ENCODE measurements around the gene LIMA1.

DNA sequence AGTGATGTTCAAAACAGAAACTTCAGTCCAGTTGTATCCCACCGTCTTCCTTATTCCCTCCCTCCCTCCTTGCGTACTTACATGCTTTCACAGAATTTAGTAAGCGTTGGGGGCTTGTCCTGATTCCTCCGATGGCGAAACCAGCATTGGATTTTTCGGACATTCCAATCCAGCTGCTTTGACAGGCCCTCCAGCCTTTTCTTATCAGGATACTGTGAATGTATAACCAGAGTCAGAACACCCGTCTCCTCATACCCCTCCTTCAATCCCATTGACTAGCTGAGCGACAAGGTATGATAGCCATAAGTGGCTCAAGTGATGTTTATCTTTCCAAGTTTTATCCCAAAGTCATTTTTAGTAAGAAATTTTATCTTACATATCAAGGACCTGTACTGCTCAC, 140.3 kb downstream of the LIMA1 start:
- no peak for TF ChIP-seq CTCF (IDR thresholded peaks at IDR 0.05; ENCODE audit: poor library complexity, severe bottlenecking)
- TF ChIP-seq EZH2 (IDR thresholded peaks at IDR 0.05; ENCODE audit: borderline replicate concordance, insufficient read depth, low read length, poor library complexity, severe bottlenecking) = no peak
- TF ChIP-seq POLR2AphosphoS5 (IDR thresholded peaks at IDR 0.05) = no peak
- no peak for TF ChIP-seq REST (IDR thresholded peaks at IDR 0.05; ENCODE audit: borderline replicate concordance)
- no peak for TF ChIP-seq EP300 (conservative IDR thresholded peaks at IDR 0.05; ENCODE audit: poor library complexity, severe bottlenecking)
- TF ChIP-seq TAF1 (IDR thresholded peaks at IDR 0.05; ENCODE audit: low read depth) = no peak
- no peak for TF ChIP-seq MXI1 (conservative IDR thresholded peaks at IDR 0.05; ENCODE audit: poor library complexity, severe bottlenecking)
- TF ChIP-seq RAD21 (conservative IDR thresholded peaks at IDR 0.05) = no peak
- no peak for TF ChIP-seq SMC3 (conservative IDR thresholded peaks at IDR 0.05; ENCODE audit: poor library complexity)

Data from neural cell (in vitro differentiated cells).